Panc1 (cell line): ENCODE measurements around the gene ASPSCR1. TPM values are rescaled to one million over a fixed set of nuclear protein-coding genes. Genes with fewer than 3 reads are reported as not detected.

Experiments
- ATAC-seq: fragments of 200-7000 bp; cut with Tn5 transposase; 2 replicates; pipeline ENCODE4 v1.9.1; 2020; ENCODE audit warnings: mild to moderate bottlenecking, moderate library complexity
- BruUV-seq: library from RNA; stranded (reverse); fragments of 400-500 nt; replicated peaks from 2 replicates; lab custom pipeline; 2021; lab: Mats Ljungman, UMichigan
- CTCF ChIA-PET: fragments of 300-600 bp; sonication (Branson Sonifier 250); formaldehyde crosslinking; loops from one replicate; lab custom pipeline; 2022; ENCODE audit warnings: antibody characterized with exemption; lab: Charles Lee
- POLR2A ChIA-PET: fragments of 300-600 bp; sonication (Branson Sonifier 250); formaldehyde crosslinking; loops from one replicate; lab custom pipeline; 2022; ENCODE audit warnings: antibody characterized with exemption; lab: Charles Lee
- DNase-seq: peaks from one replicate; pipeline ENCODE4 v3.0.0-alpha.2; 2010; ENCODE audit warnings: low read depth, low spot score
- H3K27ac ChIP-seq: 2 replicates; pipeline ENCODE4 v1.5.1; 2011; ENCODE audit warnings: mild to moderate bottlenecking, low read length, inconsistent platforms
- H3K27me3 ChIP-seq: fragments of 200-500 bp; sonication (Bioruptor generic); 2 replicates; pipeline ENCODE4 v1.6.0; 2014; ENCODE audit warnings: low read length, inconsistent platforms; ENCODE audit not compliant: control insufficient read depth, insufficient read depth
- H3K36me3 ChIP-seq: fragments of 200-500 bp; sonication (Bioruptor generic); 2 replicates; pipeline ENCODE4 v1.5.1; 2014; ENCODE audit warnings: inconsistent platforms, mild to moderate bottlenecking, low read length, moderate library complexity; ENCODE audit not compliant: control insufficient read depth, insufficient read depth
- H3K4me1 ChIP-seq: 2 replicates; pipeline ENCODE4 v1.5.1; 2011; ENCODE audit warnings: inconsistent platforms, mild to moderate bottlenecking, low read length, moderate library complexity; ENCODE audit not compliant: control insufficient read depth, insufficient read depth
- H3K4me3 ChIP-seq, 2 experiments: 2 replicates each; pipeline ENCODE4 v1.5.1; 2011 to 2012; ENCODE audit warnings: low read depth in 2 of 2, low read length in 2 of 2, mild to moderate bottlenecking in 2 of 2, inconsistent platforms in 1 of 2, moderate library complexity in 1 of 2
- H3K9me3 ChIP-seq: fragments of 200-500 bp; sonication (Bioruptor generic); 2 replicates; pipeline ENCODE4 v1.5.1; 2014; ENCODE audit warnings: low read depth, mild to moderate bottlenecking, inconsistent platforms, low read length, moderate library complexity; ENCODE audit not compliant: control insufficient read depth, insufficient read depth
- POLR2AphosphoS5 ChIP-seq: IDR thresholded peaks from 2 replicates; pipeline ENCODE4 v1.6.1; 2012; ENCODE audit warnings: mild to moderate bottlenecking, low read depth, low read length, moderate library complexity
- SIN3A ChIP-seq: IDR thresholded peaks from 2 replicates; pipeline ENCODE4 v1.6.1; 2012; ENCODE audit warnings: low read depth, mild to moderate bottlenecking, low read length, moderate library complexity, borderline replicate concordance; ENCODE audit not compliant: insufficient read depth
- TCF7L2 ChIP-seq: IDR thresholded peaks from 2 replicates; pipeline ENCODE4 v1.6.1; 2011; ENCODE audit warnings: mild to moderate bottlenecking, low read depth, low read length, inconsistent platforms
- in situ Hi-C: cut with HindIII; loops from 2 replicates; pipeline ENCODE4 v1.10.0; 2016; ENCODE audit warnings: low sequenced_read_pairs, low pct_unique_long_range_greater_than_20kb
- intact Hi-C: fragments of 100-400 bp; cut with micrococcal nuclease; formaldehyde crosslinking; loops from one replicate; pipeline ENCODE4 v1.10.0; 2022; ENCODE audit not compliant: unreplicated experiment
- total RNA-seq: library from RNA; stranded (reverse); gene quantifications from one replicate; pipeline ENCODE4 v1.2.1, GENCODE V29; 2021; ENCODE audit not compliant: unreplicated experiment
- TF ChIP-seq, protein P1 (sequence below): fragments of 450-650 bp; IDR thresholded peaks from 2 replicates; pipeline ENCODE4 v1.5.1; 2017; ENCODE audit warnings: mild to moderate bottlenecking
- TF ChIP-seq, protein P2 (sequence below), 2 experiments: IDR thresholded peaks; 2 replicates each; pipeline ENCODE4 v1.6.1; 2011 to 2012; ENCODE audit warnings: low read depth in 2 of 2, control low read depth in 1 of 2, low read length in 1 of 2, mild to moderate bottlenecking in 1 of 2, moderate library complexity in 1 of 2; ENCODE audit not compliant: insufficient read depth in 1 of 2

ASPSCR1 gene
- total RNA-seq, 1 experiment from 2014 or later, result 64.7 TPM

DNA sequence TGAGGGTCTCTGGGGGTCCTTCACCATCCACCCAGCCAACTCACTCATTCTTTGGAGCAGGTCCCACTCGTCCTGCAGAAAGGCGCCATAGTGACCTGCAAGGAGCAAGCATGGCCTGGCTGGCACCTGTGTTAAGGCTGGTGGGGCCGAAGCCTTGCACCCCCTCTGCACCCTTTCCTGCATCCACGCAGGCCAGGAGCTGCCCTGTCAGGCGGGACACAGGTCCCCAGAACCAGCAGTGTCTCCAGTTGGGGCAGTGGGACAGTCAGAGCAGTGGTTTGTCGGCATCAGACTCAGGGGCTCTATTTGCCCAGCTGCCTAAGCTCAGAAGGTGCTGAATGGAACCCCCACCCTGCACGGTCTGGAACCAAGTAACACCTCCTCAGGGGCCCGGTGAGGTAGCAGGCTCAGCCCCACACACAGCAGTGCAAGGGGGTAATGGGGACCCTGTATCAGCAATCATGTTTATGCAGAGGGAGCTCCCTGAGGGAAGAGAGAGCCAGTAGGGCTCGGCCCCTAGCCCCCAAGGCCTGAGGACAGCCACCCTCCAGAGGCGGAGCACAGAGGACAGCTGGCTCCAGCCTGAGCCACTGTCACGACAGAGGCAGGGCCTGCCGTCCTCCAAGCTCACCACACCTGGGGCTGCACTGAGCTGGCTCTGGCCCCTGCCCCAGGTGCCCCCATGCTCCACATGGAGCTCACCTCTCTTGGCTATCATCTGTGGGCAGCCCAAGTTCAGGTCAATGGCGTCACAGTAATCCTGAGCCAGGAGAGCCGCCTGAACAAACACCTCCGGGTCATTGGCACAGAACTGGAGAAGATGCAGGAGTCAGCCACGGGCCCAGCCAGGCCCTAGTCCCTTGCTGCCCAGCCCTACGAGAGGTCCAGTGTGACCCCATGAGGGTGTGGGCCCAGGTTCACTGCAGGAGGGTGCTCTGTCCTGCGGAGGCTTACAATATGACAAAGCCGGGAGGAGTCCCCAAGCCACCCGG, 86.3 kb downstream of the ASPSCR1 start:
- peak overlapping the region; percentile 90 for H3K27ac ChIP-seq
- H3K9me3 ChIP-seq, result no peaks in the 10 kb centered on the region
- CTCF ChIA-PET, result no interaction called here
- DNase-seq (no peak), ATAC-seq (no peak)
- TF ChIP-seq POLR2AphosphoS5 (no peak), SIN3A (no peak), TCF7L2 (no peak)
- TF ChIP-seq, protein P1, sequence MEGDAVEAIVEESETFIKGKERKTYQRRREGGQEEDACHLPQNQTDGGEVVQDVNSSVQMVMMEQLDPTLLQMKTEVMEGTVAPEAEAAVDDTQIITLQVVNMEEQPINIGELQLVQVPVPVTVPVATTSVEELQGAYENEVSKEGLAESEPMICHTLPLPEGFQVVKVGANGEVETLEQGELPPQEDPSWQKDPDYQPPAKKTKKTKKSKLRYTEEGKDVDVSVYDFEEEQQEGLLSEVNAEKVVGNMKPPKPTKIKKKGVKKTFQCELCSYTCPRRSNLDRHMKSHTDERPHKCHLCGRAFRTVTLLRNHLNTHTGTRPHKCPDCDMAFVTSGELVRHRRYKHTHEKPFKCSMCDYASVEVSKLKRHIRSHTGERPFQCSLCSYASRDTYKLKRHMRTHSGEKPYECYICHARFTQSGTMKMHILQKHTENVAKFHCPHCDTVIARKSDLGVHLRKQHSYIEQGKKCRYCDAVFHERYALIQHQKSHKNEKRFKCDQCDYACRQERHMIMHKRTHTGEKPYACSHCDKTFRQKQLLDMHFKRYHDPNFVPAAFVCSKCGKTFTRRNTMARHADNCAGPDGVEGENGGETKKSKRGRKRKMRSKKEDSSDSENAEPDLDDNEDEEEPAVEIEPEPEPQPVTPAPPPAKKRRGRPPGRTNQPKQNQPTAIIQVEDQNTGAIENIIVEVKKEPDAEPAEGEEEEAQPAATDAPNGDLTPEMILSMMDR, result no peak
- TF ChIP-seq, protein P2, sequence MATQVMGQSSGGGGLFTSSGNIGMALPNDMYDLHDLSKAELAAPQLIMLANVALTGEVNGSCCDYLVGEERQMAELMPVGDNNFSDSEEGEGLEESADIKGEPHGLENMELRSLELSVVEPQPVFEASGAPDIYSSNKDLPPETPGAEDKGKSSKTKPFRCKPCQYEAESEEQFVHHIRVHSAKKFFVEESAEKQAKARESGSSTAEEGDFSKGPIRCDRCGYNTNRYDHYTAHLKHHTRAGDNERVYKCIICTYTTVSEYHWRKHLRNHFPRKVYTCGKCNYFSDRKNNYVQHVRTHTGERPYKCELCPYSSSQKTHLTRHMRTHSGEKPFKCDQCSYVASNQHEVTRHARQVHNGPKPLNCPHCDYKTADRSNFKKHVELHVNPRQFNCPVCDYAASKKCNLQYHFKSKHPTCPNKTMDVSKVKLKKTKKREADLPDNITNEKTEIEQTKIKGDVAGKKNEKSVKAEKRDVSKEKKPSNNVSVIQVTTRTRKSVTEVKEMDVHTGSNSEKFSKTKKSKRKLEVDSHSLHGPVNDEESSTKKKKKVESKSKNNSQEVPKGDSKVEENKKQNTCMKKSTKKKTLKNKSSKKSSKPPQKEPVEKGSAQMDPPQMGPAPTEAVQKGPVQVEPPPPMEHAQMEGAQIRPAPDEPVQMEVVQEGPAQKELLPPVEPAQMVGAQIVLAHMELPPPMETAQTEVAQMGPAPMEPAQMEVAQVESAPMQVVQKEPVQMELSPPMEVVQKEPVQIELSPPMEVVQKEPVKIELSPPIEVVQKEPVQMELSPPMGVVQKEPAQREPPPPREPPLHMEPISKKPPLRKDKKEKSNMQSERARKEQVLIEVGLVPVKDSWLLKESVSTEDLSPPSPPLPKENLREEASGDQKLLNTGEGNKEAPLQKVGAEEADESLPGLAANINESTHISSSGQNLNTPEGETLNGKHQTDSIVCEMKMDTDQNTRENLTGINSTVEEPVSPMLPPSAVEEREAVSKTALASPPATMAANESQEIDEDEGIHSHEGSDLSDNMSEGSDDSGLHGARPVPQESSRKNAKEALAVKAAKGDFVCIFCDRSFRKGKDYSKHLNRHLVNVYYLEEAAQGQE (IDR thresholded peaks at IDR 0.05; ENCODE audit: insufficient read depth in 1 of 2, low read depth in 2 of 2, low read length in 1 of 2), result no peak
- no peaks in the 10 kb centered on the region for H3K27me3 ChIP-seq
- peaks cover 17% of the 10 kb centered on the region for H3K4me1 ChIP-seq
- in situ Hi-C loops (no loop called here), intact Hi-C loops (no loop called here)
- peaks cover 3% of the 10 kb centered on the region; the same call in 1 of the 2 replicates for H3K36me3 ChIP-seq
- POLR2A ChIA-PET, result interaction anchor here (0.5 kb wide), 1 partner anchor 63 kb away, joined by 3 read pairs; no protein-coding TSS in a partner anchor
- BruUV-seq, result no TSS peak
- peak overlapping the region in 1 of 2 experiments; percentile 77; a peak in 2 of 4 replicates for H3K4me3 ChIP-seq

DNA sequence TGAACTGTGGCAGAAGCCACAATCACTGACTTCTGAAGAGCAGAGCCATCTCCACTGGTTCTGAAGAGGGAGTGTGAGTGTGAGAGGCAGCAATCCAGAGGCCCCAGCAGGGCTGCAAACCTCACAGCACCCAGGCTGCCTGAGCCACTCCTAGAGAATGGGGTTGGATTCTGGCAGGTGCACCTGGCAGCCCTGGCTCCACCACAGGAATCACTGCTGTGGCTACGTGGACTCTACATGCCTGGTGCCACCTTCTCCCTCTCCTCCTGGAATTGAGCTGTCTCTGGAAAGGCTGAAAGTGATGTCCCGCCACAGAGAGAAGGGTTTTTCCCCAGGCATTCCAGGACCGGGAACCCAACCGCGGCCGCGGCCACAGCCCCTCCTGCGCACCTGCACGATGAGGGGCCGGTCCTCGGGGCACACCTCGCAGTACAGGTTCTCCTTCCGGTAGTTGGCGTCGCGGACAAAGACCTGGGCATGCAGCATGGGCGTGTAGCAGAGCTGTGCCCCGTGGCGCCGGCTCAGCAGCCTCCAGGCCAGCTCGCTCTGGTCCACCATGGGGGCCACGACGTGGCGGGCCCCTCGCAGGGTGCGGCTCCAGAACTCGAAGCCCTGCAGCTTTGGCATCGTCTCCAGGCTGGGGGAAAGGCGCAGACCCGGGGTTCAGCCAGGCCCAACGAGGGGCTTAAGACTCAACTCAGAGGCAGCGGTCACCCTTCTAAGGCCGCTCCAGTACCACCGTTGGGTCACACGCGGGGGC, 87.2 kb downstream of the ASPSCR1 start:
- no peak; the same call in 1 of the 2 replicates for ATAC-seq
- H3K4me3 ChIP-seq, result peak overlapping the region; percentile 77 to 88
- in situ Hi-C loops, result no loop called here
- POLR2A ChIA-PET, result interaction anchor here (0.5 kb wide), 1 partner anchor 62 kb away, joined by 3 read pairs; no protein-coding TSS in a partner anchor
- no peaks in the 10 kb centered on the region for H3K9me3 ChIP-seq
- peaks cover 3% of the 10 kb centered on the region; the same call in 1 of the 2 replicates for H3K36me3 ChIP-seq
- peaks cover 17% of the 10 kb centered on the region for H3K4me1 ChIP-seq
- DNase-seq, result no peak
- H3K27me3 ChIP-seq, result no peaks in the 10 kb centered on the region
- peak overlapping the region; percentile 90 for H3K27ac ChIP-seq
- CTCF ChIA-PET, result no interaction called here
- intact Hi-C loops, result no loop called here
- TSS peak; percentile 72 for BruUV-seq
- TF ChIP-seq, protein P1, result no peak
- TF ChIP-seq TCF7L2, result no peak
- TF ChIP-seq, protein P2 (IDR thresholded peaks at IDR 0.05; ENCODE audit: insufficient read depth in 1 of 2, low read depth in 2 of 2, low read length in 1 of 2), result no peak
- TF ChIP-seq SIN3A, result no peak
- no peak for TF ChIP-seq POLR2AphosphoS5
